GM18511 (cell line): ENCODE results near the gene RSAD1.
A peak's percentile ranks its signal among the peaks of the same experiment; 100 is the strongest.

Experiments
- ATAC-seq: cut with Tn5 transposase; IDR thresholded peaks from one replicate; pipeline ENCODE4 v1.9.1; 2021; ENCODE audit warnings: mild to moderate bottlenecking, moderate library complexity; ENCODE audit not compliant: unreplicated experiment

Gene RSAD1

GRCh38 chr17:50488880-50489279, 10.2 kb downstream of the RSAD1 start:
- ATAC-seq = no peak

- no peak for ATAC-seq
Observed at GRCh38 chr17:50491505-50491904, 12.8 kb downstream of the RSAD1 start.

DNA sequence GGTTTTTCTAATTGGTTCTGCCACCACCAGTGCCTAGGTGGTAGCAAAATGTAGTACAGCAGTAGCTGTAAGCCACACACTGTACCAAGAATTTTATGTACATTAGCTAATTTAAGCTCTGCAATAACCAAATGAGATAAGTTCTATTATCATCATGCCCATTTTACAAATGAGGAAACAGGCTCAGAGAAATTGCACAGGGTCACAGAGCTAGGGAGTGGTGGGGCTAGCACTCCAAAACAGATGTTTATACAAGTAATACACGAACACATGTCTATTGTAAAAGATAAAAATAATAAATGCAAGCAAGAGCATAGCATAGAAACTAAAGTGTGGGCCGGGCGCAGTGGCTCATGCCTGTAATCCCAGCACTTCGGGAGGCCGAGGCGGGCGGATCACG, 13.6 kb downstream of the RSAD1 start:
- no peak for ATAC-seq

DNA sequence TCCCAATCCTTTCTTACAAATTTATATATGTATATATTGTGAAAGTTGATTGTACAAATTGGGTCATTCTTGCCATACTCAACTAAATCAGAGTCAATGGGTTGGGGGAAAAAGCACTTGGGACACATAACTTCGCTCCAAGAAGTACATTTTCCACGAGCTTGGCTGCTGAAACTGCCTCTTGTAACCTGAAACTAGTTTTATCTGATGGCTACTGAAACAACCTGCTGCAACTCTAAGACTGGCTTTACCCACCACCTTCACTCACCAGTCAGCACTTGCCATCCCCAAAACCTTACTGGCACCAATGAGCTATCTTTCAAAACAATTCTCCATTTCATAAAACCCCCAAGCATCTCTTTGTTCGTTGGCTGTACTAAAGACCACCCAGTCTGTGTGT, 15.1 kb downstream of the RSAD1 start:
- ATAC-seq = no peak

DNA sequence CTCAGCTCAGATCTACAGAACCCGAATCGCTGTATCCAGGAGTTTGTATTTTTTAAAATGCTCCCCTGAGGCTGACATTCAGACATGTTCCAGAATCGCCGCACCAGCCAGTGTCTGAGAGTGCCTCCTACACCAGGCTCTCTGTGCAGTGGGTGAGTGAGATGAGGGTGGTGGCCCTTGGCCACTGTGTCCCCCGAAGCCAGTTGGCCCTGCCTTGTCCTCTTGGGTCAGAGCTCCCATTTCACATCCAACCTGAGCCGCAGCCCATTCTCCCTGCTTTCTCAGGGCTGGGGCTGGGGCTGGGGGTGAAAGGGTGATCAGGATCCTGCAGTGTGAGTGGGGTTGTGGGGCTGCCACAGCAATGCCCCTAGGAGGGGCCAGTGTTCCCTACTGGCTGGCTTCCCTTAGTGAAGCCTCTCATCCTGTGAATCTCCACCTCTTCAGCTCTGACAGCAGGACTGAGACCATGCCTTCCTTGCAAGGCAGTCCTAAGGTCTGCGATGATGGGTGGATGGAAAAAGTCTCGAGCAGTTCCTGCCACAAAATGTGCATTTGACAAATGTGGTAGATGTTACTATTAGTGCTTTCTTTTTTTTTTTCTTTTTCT, 16.7 kb downstream of the RSAD1 start:
- ATAC-seq = no peak

DNA sequence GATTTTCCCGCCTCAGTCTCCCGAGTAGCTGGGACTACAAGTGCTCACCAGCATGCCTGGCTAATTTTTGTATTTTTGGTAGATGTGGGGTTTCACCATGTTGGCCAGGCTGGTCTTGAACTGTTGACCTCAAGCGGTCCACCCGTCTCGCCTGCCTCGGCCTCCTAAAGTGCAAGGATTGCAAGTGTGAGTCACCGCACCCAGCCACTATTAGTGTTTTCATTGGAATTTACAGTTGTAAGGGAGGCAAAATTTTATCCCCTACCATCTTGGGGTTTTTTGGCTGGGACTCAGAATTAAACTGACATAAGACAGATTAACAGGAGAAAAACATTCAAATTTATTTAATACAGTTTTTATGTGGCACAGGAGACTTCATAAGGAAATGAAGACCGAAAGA, 17.3 kb downstream of the RSAD1 start:
- ATAC-seq = no peak

DNA sequence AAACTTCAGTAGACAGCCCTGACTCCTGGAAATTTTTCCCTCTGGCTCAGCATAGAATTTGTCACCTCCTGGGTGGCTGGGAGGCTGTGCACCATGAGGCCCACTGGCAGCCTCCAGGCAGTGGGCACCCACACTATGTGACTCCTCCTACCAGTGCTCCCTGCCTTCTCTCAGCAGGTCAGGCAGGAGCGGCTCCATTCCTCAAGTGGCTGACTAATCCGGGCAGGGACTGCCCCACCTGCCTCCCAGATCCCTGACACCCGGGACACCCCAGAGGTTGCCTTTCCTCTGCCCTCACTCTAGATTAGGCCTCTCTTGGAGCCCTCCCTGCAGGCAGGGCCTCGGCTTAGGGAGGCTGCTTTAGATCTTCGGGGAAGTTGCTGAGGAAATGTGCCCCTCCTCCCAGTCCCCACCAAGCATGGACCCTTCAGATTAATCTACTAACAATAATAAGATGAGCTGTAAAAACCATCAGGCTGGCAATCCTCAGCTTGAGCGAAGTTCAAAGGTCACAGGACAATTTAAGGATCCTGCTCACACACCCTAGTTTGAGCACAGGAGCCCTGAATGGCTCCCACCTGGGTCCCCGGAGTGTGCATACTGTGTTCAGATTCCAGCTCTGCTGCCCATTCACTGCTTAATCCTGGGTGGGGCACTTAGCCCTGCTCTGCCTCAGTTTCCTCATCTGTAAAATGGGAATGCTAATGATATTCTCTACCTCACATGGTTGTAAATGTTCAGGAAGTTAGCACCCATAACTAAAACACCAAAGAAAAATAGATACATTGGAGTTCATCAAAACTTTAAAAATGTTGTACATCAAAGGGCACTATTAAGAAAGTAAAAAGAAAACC, 19.6 kb downstream of the RSAD1 start:
- no peak for ATAC-seq

DNA sequence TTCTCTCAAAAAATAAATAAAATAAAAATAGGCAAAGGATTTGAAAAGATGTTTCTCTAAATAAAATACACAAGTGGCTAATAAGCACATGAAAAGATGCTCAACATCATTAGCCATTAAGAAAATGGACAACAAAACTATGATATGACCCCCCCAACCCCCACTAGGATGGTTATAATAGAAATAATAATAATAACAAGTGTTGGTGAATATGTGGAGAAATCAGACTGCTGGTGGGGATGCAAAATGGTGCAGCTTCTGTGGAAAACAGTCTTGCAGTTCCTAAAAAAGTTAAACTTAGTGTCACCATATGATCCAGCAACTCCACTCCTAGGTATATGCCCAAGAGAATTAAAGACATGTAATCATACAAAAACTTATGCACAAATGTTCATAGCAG, 20.6 kb downstream of the RSAD1 start:
- no peak for ATAC-seq

- ATAC-seq = no peak
Observed at GRCh38 chr17:50499721-50500120, 21.1 kb downstream of the RSAD1 start.

GRCh38 chr17:50501054-50501453, 22.4 kb downstream of the RSAD1 start:
- ATAC-seq = no peak

DNA sequence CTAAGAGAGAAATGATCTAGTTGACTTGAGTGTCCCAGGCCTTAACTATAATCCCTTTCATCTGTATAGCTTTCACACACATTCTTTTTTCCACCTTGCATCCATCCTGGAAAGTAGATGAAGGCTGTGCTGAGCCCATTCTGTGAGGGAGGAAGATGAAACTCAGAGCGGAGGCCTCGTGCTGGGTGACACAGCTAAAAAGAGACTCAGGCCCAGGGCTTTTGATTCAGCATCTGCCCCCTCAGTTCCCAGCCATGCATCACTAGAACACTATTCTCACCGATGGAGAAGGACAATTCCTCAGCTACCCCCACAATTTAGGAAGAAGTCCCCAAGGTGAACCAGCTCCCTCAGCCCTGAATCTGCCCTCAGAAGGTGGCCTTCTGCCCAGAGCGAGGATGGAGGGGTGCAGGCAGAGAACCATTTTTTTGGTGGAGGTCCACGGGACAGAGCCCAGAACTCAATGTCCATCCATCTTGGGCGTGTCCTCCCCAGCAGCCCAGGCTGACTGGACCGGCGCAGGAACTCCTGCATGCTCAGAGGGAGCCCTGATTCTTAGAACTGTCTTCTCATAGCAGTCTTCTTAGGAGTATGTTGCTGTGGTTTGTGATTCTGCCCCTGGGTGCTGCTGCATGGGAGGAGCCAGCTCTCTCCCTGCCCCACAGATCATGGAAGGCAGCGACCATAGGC, 23.8 kb downstream of the RSAD1 start:
- no peak for ATAC-seq

GRCh38 chr17:50505591-50506130, 27.0 kb downstream of the RSAD1 start:
- no peak for ATAC-seq

GRCh38 chr17:50506298-50506697, 27.6 kb downstream of the RSAD1 start:
- no peak for ATAC-seq

DNA sequence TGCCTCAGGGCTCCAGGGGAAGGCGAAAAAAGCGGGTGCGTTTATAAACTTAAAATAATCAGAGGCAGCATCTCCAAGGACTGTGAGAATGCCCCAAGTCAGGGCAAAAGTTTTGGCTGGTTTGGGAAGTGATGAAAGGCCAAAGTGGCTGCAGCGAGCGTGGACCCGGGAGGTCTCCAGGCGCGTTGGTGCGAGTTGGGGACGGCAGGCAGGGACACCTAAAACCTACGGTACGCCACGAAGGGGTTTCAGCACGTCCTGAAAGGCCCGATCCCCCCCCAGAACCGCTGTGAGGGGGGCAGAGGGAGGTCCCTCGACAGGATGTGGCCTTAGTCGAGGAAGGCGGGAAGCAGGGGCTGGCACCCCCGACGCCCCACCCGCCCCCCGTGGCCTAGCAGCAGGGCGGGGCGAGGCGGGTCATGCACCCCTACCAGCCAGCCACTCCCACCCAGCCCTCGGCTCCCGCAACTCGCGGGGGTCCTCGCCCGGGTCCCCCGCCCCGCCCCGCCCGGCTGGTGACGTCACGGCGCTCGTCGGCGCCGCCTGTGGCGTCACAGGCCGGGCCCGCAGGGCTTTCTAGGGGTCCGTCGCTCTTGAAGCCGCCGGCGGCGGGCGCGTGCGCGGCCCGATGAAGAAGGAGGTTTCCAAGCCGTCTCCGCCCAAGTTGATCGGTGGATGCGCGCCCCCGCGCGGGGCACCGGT, 29.4 kb downstream of the RSAD1 start, which contains the start of gene MYCBPAP:
MYCBPAP (plus strand) TSS at position 569 of the 702 bp plus-strand sequence. CDS start 236 bp downstream, outside the sequence.
- ATAC-seq = no peak

- no peak for ATAC-seq
Observed at GRCh38 chr17:50508573-50509460, 30.2 kb downstream of the RSAD1 start.

GRCh38 chr17:50511058-50511457, 32.4 kb downstream of the RSAD1 start:
- ATAC-seq = peak; percentile 84

DNA sequence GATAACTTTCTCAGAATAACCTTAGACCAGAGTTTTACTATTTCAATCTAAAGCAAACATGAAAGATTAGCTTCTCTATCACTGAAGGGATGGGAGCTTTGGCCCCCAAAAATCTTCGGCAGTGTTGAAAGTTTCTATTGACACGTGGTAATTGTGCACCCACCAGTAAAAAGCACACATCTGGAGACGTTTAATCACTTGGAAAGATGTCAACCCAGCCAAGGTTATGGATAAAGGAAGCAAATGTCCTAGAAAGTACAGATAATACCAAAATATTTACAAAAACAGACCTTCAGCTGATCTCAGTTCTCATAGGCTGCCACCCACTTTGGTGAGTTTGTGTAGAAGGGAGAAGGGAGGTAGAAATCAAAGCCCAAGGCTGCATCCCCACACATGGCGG, 34.8 kb downstream of the RSAD1 start:
- no peak for ATAC-seq

- no peak for ATAC-seq
Observed at GRCh38 chr17:50514388-50514787, 35.7 kb downstream of the RSAD1 start.

DNA sequence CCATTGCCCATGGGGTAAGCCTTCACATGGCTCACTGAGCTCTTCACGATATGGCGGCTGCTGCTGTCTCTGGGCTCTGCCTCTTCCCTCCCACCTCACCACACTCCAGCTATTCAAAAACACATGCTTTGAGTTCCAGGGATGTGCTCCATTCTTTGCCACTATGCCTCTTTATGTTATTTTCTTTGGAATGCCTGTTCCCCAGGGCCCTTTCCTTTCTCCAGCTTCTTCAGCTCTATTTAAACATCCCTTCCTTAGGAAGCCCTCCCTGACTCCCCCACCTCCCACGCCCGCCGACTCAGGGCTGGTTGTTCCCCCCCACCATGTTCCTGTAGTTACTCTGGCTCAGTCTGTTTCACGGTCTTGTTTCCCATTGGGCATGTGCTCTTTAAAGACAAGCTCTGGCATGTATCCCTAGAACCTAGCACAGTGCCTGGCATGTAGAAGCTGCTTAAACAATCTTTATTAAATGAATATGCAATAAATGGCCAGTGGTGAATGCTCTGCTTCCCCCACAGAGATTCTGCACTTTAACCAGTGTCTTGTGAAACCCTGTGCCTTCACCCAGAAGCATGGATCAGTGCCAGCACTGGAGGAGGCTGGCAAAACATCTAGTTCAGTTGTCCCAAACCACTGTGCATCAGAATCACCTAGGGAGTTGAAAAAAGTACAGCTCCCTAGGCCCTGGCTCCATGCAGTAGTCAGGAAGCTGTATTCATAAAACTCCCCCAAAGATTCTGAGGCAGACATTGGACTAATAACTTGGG, 36.5 kb downstream of the RSAD1 start:
- no peak for ATAC-seq
